GM12892 (cell line): ENCODE measurements around the gene IMMP2L.

ENCODE experiments used
- POLR2A ChIP-seq: IDR thresholded peaks from 2 replicates; pipeline ENCODE4 v1.6.1; 2011; ENCODE audit warnings: low read depth, low read length, control low read depth
- POLR2AphosphoS5 ChIP-seq: IDR thresholded peaks from 2 replicates; pipeline ENCODE4 v1.6.1; 2011; ENCODE audit warnings: low read depth, low read length, control low read depth
- TAF1 ChIP-seq: IDR thresholded peaks from 2 replicates; pipeline ENCODE4 v1.6.1; 2011; ENCODE audit warnings: low read depth, mild to moderate bottlenecking, control low read depth, low read length, borderline replicate concordance

DNA sequence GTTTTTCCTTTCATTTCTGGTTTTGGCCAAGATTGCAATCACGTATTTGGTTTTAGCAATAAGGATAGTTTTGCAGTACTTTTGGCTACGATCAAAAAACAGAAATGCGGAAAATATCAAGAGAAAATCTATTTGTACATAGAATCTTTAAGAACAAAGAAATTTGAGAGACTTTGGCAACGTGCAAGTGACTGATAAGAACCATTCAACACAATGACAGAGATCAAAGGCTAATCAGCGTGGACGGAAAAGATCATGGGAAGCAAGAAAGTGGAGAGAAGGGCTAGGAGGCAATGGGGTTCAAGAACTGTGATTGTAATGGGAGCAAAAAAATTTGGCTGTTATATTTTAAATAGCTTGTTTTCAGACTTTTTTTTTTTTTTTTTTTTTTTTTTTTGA is 487.5 kb downstream of the IMMP2L start:
- TF ChIP-seq POLR2AphosphoS5, result no peak
- TF ChIP-seq POLR2A, result no peak
- no peak for TF ChIP-seq TAF1
